COLO668 (cell line): Measurements from ENCODE around the gene PRKN.

Source experiments
- DNase-seq: peaks from one replicate; lab custom pipeline; 2025; ENCODE audit not compliant: unreplicated experiment; lab: John Stamatoyannopoulos, UW

Gene PRKN

DNA sequence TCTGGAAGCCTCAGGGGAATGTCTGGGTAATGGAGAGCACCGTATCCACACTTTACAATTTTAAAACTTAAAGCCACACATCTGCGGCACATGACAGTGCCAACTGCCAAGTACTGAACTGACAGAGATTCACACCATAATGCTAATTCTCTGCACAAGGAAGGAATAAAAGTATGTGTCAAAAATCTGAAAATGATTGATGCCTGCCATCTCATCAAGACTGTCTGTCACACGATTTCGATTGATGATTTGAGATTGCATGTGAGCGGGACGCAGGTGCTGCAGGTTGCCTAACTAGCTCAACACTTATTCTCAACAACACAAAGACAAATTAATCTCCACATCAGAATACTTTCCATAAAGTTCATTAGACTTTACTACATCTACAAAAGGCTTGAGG is 391.2 kb downstream of the PRKN start:
- no peak for DNase-seq

DNA sequence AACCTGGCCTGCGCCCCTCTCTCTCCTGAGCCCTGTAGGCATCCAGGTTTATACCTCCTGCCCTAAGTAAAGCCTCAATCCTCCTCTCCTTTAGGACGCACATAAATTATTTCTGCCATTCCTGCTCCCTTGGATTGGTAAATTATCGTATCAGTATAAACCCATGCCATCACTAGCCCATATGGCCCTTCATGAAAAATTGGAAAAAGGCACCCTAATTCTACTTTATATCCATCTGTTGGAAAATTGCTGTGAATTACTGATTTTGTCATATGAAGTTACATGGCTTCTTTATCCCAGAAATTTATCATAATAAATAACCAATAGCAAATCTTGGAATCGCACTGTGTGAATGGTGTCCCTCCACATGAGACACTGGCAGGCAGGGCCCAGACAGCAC is 395.2 kb downstream of the PRKN start:
- DNase-seq: no peak

DNA sequence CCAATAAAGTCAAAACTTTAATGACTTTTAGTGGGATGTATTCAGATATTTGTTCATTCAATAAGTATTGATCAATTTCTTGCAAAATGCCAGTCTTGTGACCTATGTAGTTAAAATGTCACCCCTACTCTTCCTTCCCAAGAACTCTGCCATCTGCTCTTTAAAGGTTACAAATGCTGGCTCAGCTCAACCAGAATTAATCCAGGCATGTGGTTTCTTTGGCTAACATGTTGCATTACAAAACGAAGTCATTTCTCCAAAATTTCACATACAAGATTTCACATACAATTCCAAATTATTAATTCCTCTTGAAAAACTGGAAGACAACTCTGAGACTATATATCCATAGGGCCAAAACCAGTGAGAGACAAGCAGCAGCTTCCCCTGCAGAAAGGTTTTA is 395.7 kb downstream of the PRKN start:
- DNase-seq: no peak

DNA sequence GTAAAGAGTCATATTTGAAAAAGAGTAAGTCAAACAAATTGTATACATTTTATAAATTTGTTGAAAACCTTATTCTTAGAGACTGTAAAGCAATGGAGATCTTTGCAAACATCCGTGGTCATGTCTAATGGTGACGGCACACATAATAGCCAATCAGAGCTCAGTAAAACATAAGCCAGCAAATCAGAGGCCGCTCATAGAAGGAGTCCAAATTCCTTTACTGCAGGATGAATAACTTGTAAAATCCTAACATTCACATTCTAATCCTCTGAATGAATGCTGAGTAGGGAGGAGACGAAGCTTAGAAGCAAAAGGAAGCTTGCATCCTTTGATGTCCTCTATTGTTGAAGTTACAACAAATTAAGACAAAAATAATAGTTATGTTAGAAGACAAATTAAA is 401.7 kb downstream of the PRKN start:
- DNase-seq: no peak

DNA sequence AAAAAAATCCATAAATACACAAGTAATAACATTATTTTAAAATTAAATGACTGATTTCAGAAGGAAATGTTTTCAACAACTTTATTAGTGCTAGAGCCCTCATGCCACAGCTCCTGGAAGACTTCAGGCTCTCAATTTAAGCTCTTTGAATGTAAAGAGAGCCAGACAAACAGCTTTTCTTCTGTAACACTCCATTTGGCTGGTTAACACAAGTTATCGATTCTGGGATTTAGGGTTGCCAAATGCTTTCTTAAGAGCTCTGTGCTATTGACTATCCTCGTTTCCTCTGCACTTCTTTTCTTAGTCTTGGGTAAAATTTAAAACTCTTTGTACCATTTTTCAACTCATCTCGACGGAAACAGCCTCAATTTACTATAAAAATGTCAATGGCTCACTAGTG is 402.5 kb downstream of the PRKN start:
- DNase-seq: no peak

DNA sequence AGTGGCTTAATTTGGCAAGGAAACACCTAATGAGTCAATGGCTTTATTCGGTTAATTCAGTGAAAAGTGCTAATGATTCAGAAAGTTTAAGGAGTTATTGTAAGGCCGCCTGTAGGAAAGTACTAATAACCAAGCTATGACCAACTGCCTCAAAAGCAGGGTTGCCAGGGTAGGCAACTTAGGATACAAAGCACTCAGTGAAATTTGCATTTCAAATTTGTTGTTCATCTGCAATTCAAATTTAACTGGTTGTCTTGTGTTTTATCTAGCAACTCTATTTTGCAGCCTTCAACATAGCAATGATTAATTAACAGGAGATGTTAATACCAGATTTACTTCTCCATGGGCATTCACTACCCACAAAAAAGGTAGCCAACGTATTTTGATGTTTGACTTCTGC is 412.3 kb downstream of the PRKN start:
- DNase-seq: no peak

DNA sequence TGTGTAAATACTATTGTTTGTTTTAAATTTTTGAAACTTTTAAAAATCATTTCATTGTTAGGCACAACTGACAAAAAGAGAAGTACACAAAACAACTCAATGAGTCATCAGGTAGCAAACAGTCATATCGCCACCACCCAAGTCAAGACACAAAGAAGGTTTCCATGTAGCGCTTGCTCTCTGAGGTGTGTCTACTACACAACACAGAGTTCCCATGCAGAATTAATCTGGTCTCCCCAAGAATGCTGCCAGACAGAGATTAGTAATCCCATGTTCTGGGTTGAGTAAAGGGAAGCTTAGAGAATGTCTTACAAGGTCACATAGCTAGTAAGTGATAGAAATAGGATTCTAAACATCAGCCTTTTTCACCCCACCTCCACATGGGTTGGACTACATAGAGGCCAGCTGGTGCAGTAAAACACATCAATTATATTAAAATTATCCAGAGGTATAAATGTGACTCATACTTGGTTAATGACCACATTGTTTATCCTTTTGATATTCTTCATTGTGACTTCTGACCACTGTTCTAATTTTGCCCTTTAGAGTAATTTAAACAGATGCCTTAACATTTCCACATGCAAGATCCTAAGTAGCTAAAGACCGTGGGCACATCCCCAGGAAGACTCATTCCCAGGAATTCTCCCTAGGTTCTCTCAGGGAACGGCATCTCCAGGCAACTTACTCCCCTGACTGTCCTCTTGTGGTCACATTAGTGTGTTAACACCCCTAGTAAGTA is 413.5 kb downstream of the PRKN start:
- DNase-seq: no peak

DNA sequence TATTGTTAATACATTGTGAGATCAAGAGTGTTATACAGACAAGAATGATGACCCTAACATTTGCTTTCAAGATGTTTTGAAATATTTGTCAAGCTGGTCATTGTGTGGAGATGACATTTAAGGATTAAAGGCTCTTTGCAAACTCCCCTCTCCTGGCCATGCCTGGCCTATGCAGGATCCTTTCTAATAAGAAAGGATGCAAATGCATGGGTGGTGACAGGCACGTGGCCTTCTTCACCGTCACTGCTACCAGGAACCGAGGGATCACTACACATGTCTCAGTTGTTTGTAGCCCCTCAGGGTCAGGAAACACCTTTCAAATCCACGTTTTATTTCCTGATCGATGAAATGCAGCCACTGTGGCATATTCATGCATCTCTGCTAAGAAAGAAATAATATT is 419.7 kb downstream of the PRKN start:
- DNase-seq: no peak

DNA sequence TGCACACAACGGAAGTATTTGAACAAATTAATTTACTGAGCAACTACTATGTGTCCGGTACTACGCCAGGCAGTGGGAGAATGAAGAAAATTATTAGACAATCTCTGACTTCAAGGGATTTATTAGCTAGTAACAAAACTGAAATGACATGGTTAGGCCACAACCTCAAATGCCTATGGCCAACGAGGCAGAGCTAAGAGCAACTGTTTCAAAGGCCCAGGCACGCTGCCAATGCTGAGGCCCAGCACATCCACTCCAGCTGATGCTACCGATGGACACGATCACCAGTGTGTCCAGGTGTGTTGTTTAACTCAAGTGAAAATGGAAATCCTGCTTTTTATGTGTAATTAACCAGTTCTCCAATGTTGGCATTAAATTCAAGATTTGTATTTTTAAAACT is 420.9 kb downstream of the PRKN start:
- no peak for DNase-seq

DNA sequence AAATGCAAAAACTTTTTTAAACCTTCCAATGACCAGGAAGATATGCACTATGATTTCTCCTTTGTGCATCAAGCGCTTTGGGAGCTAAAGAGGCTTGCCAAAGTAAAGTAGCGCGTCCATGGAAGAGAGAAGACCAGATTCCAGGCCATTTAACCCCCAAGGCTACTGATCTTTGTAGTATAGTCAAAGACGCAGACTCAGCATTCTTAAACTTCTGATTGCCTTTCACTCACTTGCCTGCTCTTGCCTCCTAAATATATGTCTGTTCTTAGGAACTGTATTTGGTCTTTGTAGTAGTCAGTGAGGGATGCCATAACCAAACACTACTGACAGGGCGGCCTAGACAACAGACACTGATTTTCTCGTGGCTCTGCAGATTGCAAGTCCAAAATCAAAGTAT is 426.4 kb downstream of the PRKN start:
- DNase-seq: no peak

DNA sequence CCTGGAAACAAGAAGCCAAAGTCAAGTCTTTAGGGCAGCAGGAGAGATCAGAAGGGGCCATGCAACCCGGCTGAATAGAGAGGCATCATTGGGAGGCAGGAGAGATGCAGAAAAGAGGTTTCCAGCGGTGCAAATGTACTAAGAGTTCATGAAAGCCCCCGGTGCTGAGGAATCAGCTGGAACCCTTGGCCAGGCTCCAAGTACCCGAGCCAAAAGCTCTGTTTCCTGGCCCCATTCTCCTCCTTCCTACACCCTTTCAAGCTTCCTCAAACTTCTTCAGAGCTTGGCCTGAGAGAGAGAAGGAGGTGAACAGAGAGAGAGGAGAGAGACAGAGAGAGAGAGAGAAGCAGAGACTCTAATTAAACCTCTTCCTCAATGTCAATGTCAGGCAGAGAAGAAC is 433.5 kb downstream of the PRKN start:
- no peak for DNase-seq

DNA sequence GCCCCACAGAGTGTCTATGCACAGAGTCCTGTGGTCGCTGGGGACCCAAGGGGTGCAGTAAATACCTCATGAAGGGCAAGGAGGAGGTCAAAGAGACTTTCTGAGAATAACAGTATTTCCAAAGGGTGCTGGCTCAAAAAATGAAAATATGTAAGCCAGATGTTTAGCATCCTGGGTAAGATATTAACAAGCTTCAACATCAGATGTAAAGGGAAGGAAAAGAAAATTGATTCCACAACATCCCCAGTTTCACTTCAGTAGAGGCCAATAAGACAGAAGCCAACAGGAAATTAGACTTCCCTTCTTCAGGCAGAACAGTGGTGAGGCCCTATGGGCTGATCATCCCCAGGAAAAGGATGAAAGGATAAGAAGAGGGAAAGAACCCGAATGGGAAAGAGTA is 434.7 kb downstream of the PRKN start:
- DNase-seq: no peak

DNA sequence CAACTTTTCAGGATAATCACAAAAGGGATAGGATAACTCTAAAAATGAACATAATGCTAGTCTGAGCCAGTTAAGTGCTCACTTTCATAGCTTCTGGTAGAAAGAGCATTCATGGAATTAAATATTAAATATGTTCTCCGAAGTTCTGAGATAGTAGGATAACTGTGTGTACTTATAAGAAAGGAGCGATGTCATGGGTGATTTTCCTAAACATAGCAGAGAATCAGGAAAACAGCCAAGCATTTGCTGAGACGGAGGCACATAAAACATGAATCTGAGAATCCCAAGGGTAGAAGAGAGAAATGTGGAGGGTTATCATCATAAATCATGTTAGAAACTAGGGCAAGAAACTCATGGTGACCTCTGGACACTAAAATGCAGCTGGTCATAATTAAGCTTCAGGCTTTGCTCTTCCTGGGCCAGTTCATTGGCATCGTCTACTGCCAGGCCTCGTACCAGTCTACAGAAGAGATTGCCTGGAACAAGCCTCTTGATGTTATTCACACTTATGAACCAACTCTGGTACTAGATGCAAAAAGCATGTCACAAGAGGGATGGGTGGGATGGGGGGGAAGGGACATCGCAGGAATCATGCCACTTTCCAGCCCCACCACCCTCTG is 436.6 kb downstream of the PRKN start:
- DNase-seq: no peak

DNA sequence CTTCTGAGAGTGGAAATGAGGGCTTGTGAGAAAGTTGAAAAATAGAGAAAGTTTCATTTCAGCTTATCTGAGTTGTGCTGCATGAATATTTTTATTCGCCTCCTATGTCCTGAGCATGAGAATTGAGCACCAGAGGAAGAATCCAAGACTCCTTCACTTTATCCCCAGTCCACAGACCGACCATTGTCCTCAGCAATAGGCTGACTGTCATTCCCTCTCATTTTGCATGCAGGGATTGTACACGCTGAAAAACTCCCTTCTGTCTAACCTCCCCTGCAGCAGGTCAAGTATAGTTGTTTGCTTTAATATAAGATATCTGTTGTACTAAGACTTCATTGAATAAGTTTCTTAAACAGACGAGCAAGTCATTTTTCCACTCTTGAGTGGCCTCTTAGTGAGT is 437.6 kb downstream of the PRKN start:
- DNase-seq: no peak

DNA sequence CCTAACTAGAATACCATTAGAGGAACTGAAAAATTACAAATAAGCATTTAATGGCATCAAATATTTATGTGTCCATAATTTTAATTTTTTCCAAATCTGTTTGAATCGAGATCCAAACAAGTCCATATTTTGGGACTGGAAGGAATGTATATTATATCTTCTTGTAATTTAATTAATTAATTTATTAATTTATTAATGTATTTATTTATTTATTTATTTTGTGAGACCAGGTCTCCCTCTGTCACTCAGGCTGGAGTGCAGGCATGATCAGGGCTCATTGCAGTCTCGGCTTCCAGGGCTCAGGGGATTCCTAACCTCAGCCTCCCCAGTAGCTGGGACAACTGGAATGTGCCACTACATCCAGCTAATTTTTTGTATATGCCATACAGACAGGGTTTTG is 453.6 kb downstream of the PRKN start:
- no peak for DNase-seq

DNA sequence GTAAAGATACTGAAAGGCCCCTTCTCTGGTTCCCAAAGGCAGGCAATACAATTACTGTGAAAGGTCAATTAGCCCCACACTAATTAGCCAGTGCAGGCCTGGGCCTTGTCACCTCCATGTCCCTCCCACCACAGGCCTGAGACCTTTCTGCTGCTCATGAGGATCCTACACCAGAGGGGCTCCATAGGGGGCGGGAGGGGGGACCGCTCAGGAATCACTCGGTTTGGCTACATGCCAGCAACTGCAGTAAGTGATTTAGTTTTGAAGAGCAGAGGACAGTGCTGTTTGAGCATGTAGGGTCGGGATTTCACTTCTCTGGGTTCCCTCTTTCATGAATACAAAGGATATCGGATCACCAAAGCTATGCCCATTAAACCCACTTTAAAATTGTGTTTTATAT is 455.6 kb downstream of the PRKN start:
- no peak for DNase-seq

DNA sequence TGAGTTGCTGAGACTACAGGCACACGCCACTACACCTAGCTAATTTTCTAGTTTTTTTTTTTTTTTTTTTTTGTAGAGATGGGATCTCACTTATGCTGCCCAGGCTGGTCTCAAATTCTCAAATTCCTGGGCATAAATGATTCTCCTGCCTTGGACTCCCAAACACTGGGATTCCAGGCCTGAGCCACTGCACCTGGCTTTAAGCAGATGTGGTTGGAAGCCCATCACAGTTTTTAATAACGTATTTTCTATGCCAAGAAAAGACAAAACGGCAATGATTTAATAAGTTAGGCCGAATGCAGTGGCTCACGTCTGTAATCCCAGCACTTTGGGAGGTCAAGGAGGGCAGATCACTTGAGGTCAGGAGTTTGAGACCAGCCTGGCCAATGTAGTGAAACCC is 456.6 kb downstream of the PRKN start:
- DNase-seq: no peak

DNA sequence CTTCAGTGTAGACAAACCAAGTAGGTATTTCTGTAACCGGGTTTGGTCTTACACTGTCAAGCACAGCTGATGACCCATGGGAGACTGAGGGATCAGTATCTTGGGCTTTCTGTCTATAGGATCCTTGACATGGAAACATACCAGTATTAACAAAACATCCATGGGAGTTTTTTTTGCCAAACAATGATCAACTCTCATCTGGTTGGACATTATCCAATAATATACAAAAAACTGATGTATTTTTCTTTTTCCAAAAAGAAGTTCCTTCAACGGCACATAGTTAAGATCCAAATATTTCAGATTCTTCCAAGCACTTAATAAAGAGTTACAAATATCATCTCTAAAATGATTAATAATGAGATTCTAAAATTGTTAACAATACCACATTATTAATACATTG is 459.9 kb downstream of the PRKN start:
- DNase-seq: no peak

DNA sequence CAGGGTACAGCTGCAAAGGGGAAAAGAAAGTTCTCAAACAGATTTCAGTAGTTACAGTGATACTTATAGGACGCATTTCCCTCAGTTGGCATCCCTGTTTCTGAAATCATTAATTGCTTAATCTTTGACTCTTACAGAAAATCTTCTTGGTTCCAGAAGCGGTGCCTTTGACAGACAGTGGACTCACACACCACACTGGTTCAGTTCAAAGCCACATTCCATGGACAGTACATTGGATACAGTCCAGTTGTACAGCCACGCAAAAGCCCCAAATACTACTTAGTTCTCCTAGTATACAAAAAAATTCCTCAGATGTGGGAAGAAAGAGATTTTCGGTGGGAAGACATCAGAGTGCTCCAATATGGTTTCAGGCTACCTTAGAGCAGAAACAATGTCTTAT is 460.4 kb downstream of the PRKN start:
- no peak for DNase-seq

DNA sequence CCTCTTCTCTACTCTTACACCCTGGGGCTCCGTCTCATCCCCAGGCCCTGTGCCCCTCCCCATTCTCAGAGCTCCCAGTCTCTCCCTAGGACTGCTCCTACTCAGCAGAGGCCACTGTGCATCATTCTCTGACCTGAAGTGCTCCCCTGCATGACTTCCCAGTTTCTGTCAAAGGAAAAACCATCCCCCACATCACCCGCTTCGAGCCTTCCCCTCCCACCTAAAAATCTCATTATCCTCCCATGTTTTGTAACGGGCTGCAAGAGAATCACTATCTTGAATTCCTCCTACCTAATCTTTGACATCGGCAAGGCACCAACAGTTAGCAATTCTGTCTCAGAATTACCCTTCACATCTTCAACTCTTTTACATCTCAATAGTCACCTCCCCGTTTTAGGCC is 463.0 kb downstream of the PRKN start:
- DNase-seq: no peak

DNA sequence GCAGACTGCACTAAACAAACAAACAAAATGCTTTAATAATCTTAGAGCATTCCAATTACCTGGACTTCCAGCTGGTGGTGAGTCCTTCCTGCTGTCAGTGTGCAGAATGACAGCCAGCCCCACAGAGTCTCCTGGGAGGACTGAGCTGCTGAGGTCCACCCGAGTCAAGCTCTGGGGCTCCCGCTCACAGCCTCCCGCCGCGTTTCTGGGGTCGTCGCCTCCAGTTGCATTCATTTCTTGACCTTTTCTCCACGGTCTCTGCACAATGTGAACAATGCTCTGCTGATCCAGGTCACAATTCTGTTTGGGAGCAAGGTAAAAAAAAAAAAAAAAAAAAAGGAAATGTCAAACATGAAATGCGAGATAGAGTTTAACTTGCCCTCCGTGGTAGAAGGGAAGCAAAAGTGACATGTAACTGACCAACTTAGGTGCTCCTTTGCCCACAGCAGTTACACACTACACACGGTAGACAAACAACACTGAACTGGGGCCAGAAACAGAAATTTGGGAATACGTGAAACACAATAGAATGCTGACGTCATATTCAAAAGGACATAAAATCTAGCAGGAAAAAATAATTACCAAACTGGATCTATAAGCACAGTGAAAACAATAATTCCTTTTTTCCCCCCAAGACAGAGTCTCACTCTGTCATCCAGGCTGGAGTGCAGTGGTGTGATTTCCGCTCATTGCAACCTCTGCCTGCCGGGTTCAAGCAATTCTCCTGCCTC is 464.9 kb downstream of the PRKN start:
- DNase-seq: no peak

DNA sequence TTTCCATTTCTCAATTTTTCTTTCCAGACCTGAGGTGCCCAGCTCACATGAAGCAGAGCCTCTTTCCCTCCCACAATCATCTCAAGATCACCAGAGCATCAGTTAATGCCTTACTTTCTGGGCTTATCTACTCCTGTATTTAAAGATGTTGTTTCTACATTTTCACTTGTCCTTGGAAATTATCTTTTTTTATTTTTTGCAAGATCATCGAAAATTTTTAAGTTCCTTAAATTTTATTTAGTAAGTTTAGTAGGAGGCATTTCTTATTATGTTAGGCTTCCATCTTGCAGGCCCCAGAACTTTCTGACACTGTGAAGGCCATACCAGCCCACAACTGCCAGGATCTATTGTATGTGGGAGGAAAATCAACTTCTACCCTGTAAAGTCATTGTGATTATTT is 466.0 kb downstream of the PRKN start:
- DNase-seq: no peak

DNA sequence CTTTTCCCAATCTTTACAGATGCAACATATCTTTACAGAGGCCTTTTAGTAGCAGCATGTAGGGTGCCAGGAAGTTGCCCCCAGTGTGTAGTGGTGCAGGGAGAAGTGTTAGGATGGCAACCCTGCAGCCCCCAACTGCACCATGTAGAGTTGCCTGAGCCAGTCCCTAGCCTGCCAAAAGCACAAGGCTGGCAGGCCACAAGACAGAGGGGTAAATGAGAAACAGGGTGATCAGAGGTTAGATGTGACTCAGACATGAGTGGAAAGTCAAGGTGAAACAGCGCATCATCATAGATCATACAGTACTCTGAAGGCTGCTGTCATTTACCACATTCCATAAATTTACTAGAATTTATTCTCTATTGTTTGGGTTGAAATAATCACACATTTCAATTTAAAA is 467.5 kb downstream of the PRKN start:
- DNase-seq: no peak
